Retinal pigment epithelial cell (primary cell): ENCODE results near the gene HERC2.

Source experiments
- DNase-seq: peaks from one replicate; pipeline ENCODE4 v3.0.0-alpha.2; 2010; ENCODE audit warnings: low read depth
- H3K4me3 ChIP-seq: 2 replicates; pipeline ENCODE4 v1.5.1; 2011; ENCODE audit warnings: mild to moderate bottlenecking, low read length, control low read depth, moderate library complexity
- CTCF ChIP-seq: conservative IDR thresholded peaks from 2 replicates; pipeline ENCODE4 v1.5.1; 2011; ENCODE audit warnings: low read depth, low read length, control low read depth, inconsistent platforms

HERC2 gene

GRCh38 chr15:28113394-28114113 is 208.4 kb downstream of the HERC2 start:
- H3K4me3 ChIP-seq, result no peak overlapping the region
- no peak for TF ChIP-seq CTCF
- no peak for DNase-seq

GRCh38 chr15:28112962-28113361 is 209.0 kb downstream of the HERC2 start:
- DNase-seq, result no peak
- no peak overlapping the region for H3K4me3 ChIP-seq
- TF ChIP-seq CTCF, result no peak

GRCh38 chr15:28112101-28112760 is 209.7 kb downstream of the HERC2 start:
- DNase-seq, result no peak
- no peak overlapping the region for H3K4me3 ChIP-seq
- TF ChIP-seq CTCF, result no peak

- no peak for DNase-seq
- H3K4me3 ChIP-seq, result no peak overlapping the region
Observed at GRCh38 chr15:28111543-28111942, 210.4 kb downstream of the HERC2 start.

GRCh38 chr15:28110481-28110881 is 211.5 kb downstream of the HERC2 start:
- no peak for TF ChIP-seq CTCF
- H3K4me3 ChIP-seq, result no peak overlapping the region
- no peak for DNase-seq

More at GRCh38 chr15:28111543-28111942, 210.4 kb downstream of the HERC2 start:
- no peak for TF ChIP-seq CTCF

GRCh38 chr15:28109626-28110455 is 212.1 kb downstream of the HERC2 start:
- DNase-seq, result no peak
- no peak for TF ChIP-seq CTCF
- H3K4me3 ChIP-seq, result no peak overlapping the region
